Lower lobe of right lung (tissue), 2 donors: Measurements from ENCODE around the gene PAQR5. TPM values are rescaled to one million over a fixed set of nuclear protein-coding genes. Genes with fewer than 3 reads are reported as not detected.

Experiments used
- ATAC-seq, 2 donors: fragments of 200-7000 bp; cut with Tn5 transposase; one replicate each; pipeline ENCODE4 v1.9.1; 2020 to 2022; ENCODE audit warnings: mild to moderate bottlenecking in 2 of 2, moderate library complexity in 2 of 2
- DNase-seq: peaks from one replicate; pipeline ENCODE4 v3.0.0-alpha.2; 2020
- H3K27ac ChIP-seq: fragments of 200-600 bp; one replicate; pipeline ENCODE4 v1.8.0; 2022
- H3K27me3 ChIP-seq: fragments of 200-600 bp; one replicate; pipeline ENCODE4 v1.8.0; 2022; ENCODE audit warnings: low read depth
- H3K36me3 ChIP-seq: fragments of 200-600 bp; one replicate; pipeline ENCODE4 v1.8.0; 2022; ENCODE audit warnings: mild to moderate bottlenecking
- H3K4me1 ChIP-seq: fragments of 200-600 bp; one replicate; pipeline ENCODE4 v1.8.0; 2022
- H3K4me3 ChIP-seq: fragments of 200-600 bp; one replicate; pipeline ENCODE4 v1.8.0; 2022; ENCODE audit warnings: mild to moderate bottlenecking
- H3K9me3 ChIP-seq: fragments of 200-600 bp; one replicate; pipeline ENCODE4 v1.8.0; 2022
- intact Hi-C: fragments of 100-400 bp; cut with DNase I; formaldehyde crosslinking; loops from one replicate; pipeline ENCODE4 v1.11.0; 2022
- total RNA-seq: library from RNA; stranded (reverse); fragmentation: NEBNext Ultra II Directional; extraction: Animal tissue kit (Norgen Biotek cat#: 25700); gene quantifications from one replicate; pipeline ENCODE4 v1.2.1, GENCODE V29; 2021
- TF ChIP-seq, protein P1 (sequence below): fragments of 200-600 bp; IDR thresholded peaks from one replicate; pipeline ENCODE4 v1.8.0; 2022; ENCODE audit warnings: antibody characterized with exemption, mild to moderate bottlenecking
- donor health status: DM: no; HTN: yes; CAD: no; lungs with severe emphysema.

The PAQR5 gene
- total RNA-seq, 1 donor from 2014 or later: 30.6 TPM

DNA sequence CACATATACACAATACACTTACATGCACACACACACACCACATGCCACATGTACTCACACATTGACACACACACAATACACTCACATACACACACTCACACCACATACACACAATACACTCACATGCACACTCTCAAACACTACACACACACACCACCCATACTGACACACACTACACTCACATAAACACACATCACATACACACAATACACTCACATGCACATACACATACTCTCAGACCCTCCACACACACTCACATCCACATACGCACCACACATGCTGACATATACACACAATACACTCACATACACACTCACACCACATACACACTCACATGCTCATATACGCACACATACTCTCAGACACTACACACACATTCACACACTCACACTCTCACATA is 87.1 kb downstream of the PAQR5 start:
- no peak overlapping the region for H3K4me3 ChIP-seq
- H3K9me3 ChIP-seq: no peaks in the 10 kb centered on the region
- no peaks in the 10 kb centered on the region for H3K4me1 ChIP-seq
- TF ChIP-seq, protein P1, sequence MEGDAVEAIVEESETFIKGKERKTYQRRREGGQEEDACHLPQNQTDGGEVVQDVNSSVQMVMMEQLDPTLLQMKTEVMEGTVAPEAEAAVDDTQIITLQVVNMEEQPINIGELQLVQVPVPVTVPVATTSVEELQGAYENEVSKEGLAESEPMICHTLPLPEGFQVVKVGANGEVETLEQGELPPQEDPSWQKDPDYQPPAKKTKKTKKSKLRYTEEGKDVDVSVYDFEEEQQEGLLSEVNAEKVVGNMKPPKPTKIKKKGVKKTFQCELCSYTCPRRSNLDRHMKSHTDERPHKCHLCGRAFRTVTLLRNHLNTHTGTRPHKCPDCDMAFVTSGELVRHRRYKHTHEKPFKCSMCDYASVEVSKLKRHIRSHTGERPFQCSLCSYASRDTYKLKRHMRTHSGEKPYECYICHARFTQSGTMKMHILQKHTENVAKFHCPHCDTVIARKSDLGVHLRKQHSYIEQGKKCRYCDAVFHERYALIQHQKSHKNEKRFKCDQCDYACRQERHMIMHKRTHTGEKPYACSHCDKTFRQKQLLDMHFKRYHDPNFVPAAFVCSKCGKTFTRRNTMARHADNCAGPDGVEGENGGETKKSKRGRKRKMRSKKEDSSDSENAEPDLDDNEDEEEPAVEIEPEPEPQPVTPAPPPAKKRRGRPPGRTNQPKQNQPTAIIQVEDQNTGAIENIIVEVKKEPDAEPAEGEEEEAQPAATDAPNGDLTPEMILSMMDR: no peak
- H3K27ac ChIP-seq: no peak overlapping the region
- H3K36me3 ChIP-seq: no peaks in the 10 kb centered on the region
- H3K27me3 ChIP-seq: no peaks in the 10 kb centered on the region
- ATAC-seq (no peak), DNase-seq (no peak)
- intact Hi-C loops: no loop called here

DNA sequence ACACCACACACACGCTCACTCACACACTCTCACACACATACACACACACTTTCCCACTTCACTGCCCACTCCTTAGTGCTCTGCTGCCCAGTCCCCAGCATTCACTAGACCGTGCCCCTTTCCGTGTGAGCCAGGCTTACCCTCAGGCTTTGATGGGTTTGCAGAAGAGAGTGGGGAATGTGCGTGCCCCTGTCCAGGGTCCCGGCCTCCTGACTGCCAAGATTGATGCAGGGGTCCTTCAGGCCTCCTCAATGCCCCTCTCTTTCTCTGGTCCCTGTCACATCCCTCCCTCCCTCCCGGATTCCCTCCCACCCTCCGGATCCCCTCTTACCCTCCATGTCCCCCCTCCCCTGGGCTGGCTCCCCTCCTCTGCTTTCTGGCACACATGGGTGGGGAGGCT is 87.6 kb downstream of the PAQR5 start:
- Histone ChIP-seq H3K4me3 (no peak overlapping the region), H3K4me1 (no peaks in the 10 kb centered on the region), H3K36me3 (no peaks in the 10 kb centered on the region), H3K27me3 (no peaks in the 10 kb centered on the region), H3K9me3 (no peaks in the 10 kb centered on the region), H3K27ac (no peak overlapping the region)
- DNase-seq: no peak
- TF ChIP-seq, protein P1: no peak
- no peak for ATAC-seq
- intact Hi-C loops: no loop called here

DNA sequence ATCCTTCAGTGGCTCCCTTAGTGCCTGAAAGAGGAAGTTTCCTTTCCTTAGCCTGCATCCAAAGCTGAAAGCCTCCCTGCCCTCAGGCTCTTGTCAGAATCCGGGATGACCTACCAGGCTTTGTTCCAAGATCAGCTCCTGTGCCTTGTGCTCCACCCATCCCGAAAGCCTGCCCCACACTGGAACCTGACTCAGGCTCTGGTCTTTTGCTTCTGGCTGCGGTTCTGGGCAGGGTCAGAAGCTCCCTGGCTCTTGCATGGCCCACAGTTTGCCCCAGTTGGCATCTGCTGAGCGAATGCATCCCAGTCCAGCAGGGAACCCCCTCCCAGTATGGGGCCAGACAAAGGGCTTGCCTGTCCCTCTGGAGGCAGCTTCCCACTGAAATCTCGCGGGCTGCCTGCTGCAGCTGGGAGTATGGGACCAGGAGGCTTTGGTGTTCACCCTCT is 89.6 kb downstream of the PAQR5 start:
- Histone ChIP-seq H3K27ac (no peak overlapping the region), H3K9me3 (no peaks in the 10 kb centered on the region), H3K4me3 (no peak overlapping the region), H3K4me1 (no peaks in the 10 kb centered on the region), H3K27me3 (no peaks in the 10 kb centered on the region), H3K36me3 (no peaks in the 10 kb centered on the region)
- intact Hi-C loops: no loop called here
- no peak for ATAC-seq
- no peak for DNase-seq
- TF ChIP-seq, protein P1: no peak

DNA sequence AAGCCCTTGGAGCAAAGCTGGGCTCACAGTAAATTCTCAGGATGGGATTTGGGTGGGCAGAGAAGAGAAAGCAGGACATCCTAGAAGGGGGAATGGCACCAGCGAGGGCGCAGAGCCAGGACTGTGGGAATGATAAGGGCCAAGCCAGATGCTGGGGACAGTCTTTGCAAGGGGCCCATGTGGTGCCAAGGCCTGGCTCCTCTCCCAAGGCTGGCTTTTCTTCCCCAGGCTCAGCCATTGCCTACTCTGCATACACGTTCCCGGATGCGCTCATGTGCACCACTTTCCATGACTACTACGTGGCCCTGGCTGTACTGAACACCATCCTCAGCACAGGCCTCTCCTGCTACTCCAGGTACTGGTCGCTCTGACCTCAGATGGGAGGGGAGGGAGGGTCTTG is 90.7 kb downstream of the PAQR5 start:
- intact Hi-C loops: no loop called here
- peaks cover 4% of the 10 kb centered on the region for H3K4me1 ChIP-seq
- TF ChIP-seq, protein P1: no peak
- H3K9me3 ChIP-seq: no peaks in the 10 kb centered on the region
- H3K4me3 ChIP-seq: no peak overlapping the region
- DNase-seq (no peak), ATAC-seq (no peak)
- no peak overlapping the region for H3K27ac ChIP-seq
- H3K36me3 ChIP-seq: no peaks in the 10 kb centered on the region
- H3K27me3 ChIP-seq: no peaks in the 10 kb centered on the region

DNA sequence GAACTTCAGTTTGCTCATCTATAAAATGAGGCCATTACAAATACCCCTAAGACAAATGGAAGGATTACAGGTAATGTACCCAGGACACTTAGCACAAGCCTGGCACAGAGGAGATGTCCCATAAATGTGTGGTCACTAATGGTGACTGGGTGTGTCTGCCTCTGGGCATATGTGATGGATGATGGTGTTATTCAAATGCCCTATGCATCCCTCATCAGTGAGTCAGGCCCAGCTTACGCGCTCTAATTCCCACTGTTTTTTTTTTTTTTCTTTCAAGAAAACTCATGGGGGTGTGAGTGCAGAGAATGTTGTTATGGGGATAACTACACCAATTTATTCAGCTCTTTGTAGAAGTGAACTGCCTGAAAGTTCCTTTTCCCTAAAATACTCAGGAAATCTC is 91.9 kb downstream of the PAQR5 start:
- Histone ChIP-seq H3K4me1 (peaks cover 10% of the 10 kb centered on the region), H3K27me3 (no peaks in the 10 kb centered on the region), H3K27ac (no peak overlapping the region), H3K4me3 (no peak overlapping the region), H3K9me3 (no peaks in the 10 kb centered on the region), H3K36me3 (no peaks in the 10 kb centered on the region)
- ATAC-seq (no peak), DNase-seq (no peak)
- intact Hi-C loops: no loop called here
- TF ChIP-seq, protein P1: no peak
